H9 (cell line): ENCODE data around the gene GTF2B. TPM values are rescaled to one million over a fixed set of nuclear protein-coding genes. Genes with fewer than 3 reads are reported as not detected.
A peak's percentile ranks its signal among the peaks of the same experiment; 100 is the strongest.
"Not testable (repeated sequence)": the region's sequence is repeated elsewhere in the genome, so short reads cannot be mapped to it uniquely, and the experiment has no call there.

Source experiments
- DNase-seq: peaks from one replicate; pipeline ENCODE4 v3.0.0-alpha.2; 2017
- H2AFZ ChIP-seq: one replicate; pipeline ENCODE4 v1.6.1; 2013; ENCODE audit warnings: mild to moderate bottlenecking, low read length, control low read depth, moderate library complexity
- H2AK5ac ChIP-seq: 2 replicates; pipeline ENCODE4 v1.6.1; 2013; ENCODE audit warnings: low read length, control low read depth, mixed read lengths; ENCODE audit not compliant: insufficient read length
- H2BK120ac ChIP-seq: one replicate; pipeline ENCODE4 v1.6.1; 2013; ENCODE audit warnings: low read depth, mild to moderate bottlenecking, low read length, control low read depth, inconsistent platforms; ENCODE audit not compliant: poor library complexity, severe bottlenecking
- H2BK12ac ChIP-seq: 2 replicates; pipeline ENCODE4 v1.6.1; 2013; ENCODE audit warnings: low read length, control low read depth, mixed read lengths, low read depth; ENCODE audit not compliant: insufficient read length
- H2BK15ac ChIP-seq: 2 replicates; pipeline ENCODE4 v1.6.1; 2013; ENCODE audit warnings: low read depth, low read length, control low read depth
- H2BK20ac ChIP-seq: one replicate; pipeline ENCODE4 v1.6.1; 2013; ENCODE audit warnings: low read depth, mild to moderate bottlenecking, low read length, control low read depth, inconsistent platforms; ENCODE audit not compliant: poor library complexity, severe bottlenecking
- H2BK5ac ChIP-seq: 2 replicates; pipeline ENCODE4 v1.6.1; 2013; ENCODE audit warnings: low read length, control low read depth, mixed read lengths; ENCODE audit not compliant: insufficient read length
- H3K14ac ChIP-seq: 2 replicates; pipeline ENCODE4 v1.6.1; 2013; ENCODE audit warnings: low read length, control low read depth; ENCODE audit not compliant: insufficient read depth
- H3K18ac ChIP-seq: 2 replicates; pipeline ENCODE4 v1.6.1; 2013; ENCODE audit warnings: low read depth, mild to moderate bottlenecking, mixed read lengths, low read length, control low read depth; ENCODE audit not compliant: insufficient read length
- H3K23ac ChIP-seq: 2 replicates; pipeline ENCODE4 v1.6.1; 2013; ENCODE audit warnings: low read length, control low read depth, mixed read lengths, low read depth; ENCODE audit not compliant: insufficient read length
- H3K23me2 ChIP-seq: 2 replicates; pipeline ENCODE4 v1.6.1; 2013; ENCODE audit warnings: low read depth, mild to moderate bottlenecking, mixed read lengths, low read length, control low read depth; ENCODE audit not compliant: insufficient read length, poor library complexity, severe bottlenecking
- H3K27ac ChIP-seq: 2 replicates; pipeline ENCODE4 v1.5.1; 2013; ENCODE audit warnings: low read length, control low read depth, mixed read lengths, low read depth; ENCODE audit not compliant: insufficient read length
- H3K27me3 ChIP-seq: 2 replicates; pipeline ENCODE4 v1.6.1; 2013; ENCODE audit warnings: low read length, control low read depth, inconsistent platforms; ENCODE audit not compliant: insufficient read depth
- H3K4ac ChIP-seq: 2 replicates; pipeline ENCODE4 v1.6.1; 2013; ENCODE audit warnings: low read depth, mild to moderate bottlenecking, control low read depth, inconsistent platforms, low read length, moderate library complexity
- H3K4me1 ChIP-seq: 2 replicates; pipeline ENCODE4 v1.6.1; 2013; ENCODE audit warnings: low read length, control low read depth, inconsistent platforms; ENCODE audit not compliant: insufficient read depth
- H3K4me2 ChIP-seq: 2 replicates; pipeline ENCODE4 v1.6.1; 2013; ENCODE audit warnings: low read length, control low read depth, mixed read lengths; ENCODE audit not compliant: insufficient read length, insufficient read depth
- H3K56ac ChIP-seq: 2 replicates; pipeline ENCODE4 v1.6.1; 2013; ENCODE audit warnings: low read depth, mild to moderate bottlenecking, mixed read lengths, low read length, control low read depth; ENCODE audit not compliant: insufficient read length
- H3K79me1 ChIP-seq: 2 replicates; pipeline ENCODE4 v1.6.1; 2013; ENCODE audit warnings: low read depth, mild to moderate bottlenecking, moderate library complexity, low read length, control low read depth, inconsistent platforms; ENCODE audit not compliant: insufficient read depth, poor library complexity, severe bottlenecking
- H3K79me2 ChIP-seq: 2 replicates; pipeline ENCODE4 v1.6.1; 2013; ENCODE audit warnings: low read length, control low read depth, inconsistent platforms; ENCODE audit not compliant: insufficient read depth
- H3K9ac ChIP-seq: 2 replicates; pipeline ENCODE4 v1.6.1; 2013; ENCODE audit warnings: low read length, control low read depth, mixed read lengths; ENCODE audit not compliant: insufficient read length; ENCODE audit errors: extremely low read depth
- H3K9me3 ChIP-seq: one replicate; pipeline ENCODE4 v1.6.1; 2013; ENCODE audit warnings: low read depth, low read length, inconsistent platforms; ENCODE audit not compliant: control insufficient read depth
- H3T11ph ChIP-seq: one replicate; pipeline ENCODE4 v1.6.1; 2013; ENCODE audit warnings: mild to moderate bottlenecking, low read length, control low read depth, inconsistent platforms
- H4K20me1 ChIP-seq: one replicate; pipeline ENCODE4 v1.6.1; 2013; ENCODE audit not compliant: control insufficient read depth, insufficient read length, insufficient read depth
- H4K5ac ChIP-seq: 2 replicates; pipeline ENCODE4 v1.6.1; 2013; ENCODE audit warnings: low read depth, mild to moderate bottlenecking, mixed read lengths, low read length, control low read depth; ENCODE audit not compliant: insufficient read length
- H4K8ac ChIP-seq: replicated peaks from 2 replicates; pipeline ENCODE4 v1.6.1; 2013; ENCODE audit warnings: low read length, control low read depth, mixed read lengths, low read depth; ENCODE audit not compliant: insufficient read length
- H4K91ac ChIP-seq: 2 replicates; pipeline ENCODE4 v1.6.1; 2013; ENCODE audit warnings: low read depth, mild to moderate bottlenecking, moderate library complexity, mixed read lengths, low read length, control low read depth; ENCODE audit not compliant: insufficient read length
- H3K27ac Mint-ChIP-seq, 3 experiments: 2 replicates in 2 of 3; 3 replicates in 1 of 3; pipeline ENCODE4 v1.8.0; 2020 to 2021; ENCODE audit warnings: mixed read lengths in 3 of 3, mild to moderate bottlenecking in 1 of 3, moderate library complexity in 1 of 3
- H3K27me3 Mint-ChIP-seq: 2 replicates; pipeline ENCODE4 v1.8.0; 2021; ENCODE audit warnings: low read depth, mild to moderate bottlenecking, moderate library complexity, mixed read lengths
- H3K36me3 Mint-ChIP-seq, 3 experiments: 2 replicates in 2 of 3; 3 replicates in 1 of 3; pipeline ENCODE4 v1.8.0; 2020 to 2021; ENCODE audit warnings: low read depth in 3 of 3, mixed read lengths in 3 of 3; ENCODE audit not compliant: insufficient read depth in 1 of 3
- H3K4me1 Mint-ChIP-seq, 2 experiments: 2 replicates each; pipeline ENCODE4 v1.8.0; 2020; ENCODE audit warnings: mixed read lengths in 2 of 2
- H3K4me3 Mint-ChIP-seq, 2 experiments: 2 replicates in 1 of 2; 3 replicates in 1 of 2; pipeline ENCODE4 v1.8.0; 2020 to 2021; ENCODE audit warnings: mild to moderate bottlenecking in 2 of 2, mixed read lengths in 2 of 2, moderate library complexity in 1 of 2
- H3K9me3 Mint-ChIP-seq, 2 experiments: 2 replicates in 1 of 2; 3 replicates in 1 of 2; pipeline ENCODE4 v1.8.0; 2020; ENCODE audit warnings: mild to moderate bottlenecking in 2 of 2, mixed read lengths in 2 of 2, moderate library complexity in 1 of 2
- CTCF ChIP-seq: fragments of 200-600 bp; sonication (generic); conservative IDR thresholded peaks from 3 replicates; pipeline ENCODE4 v1.8.0; 2021; ENCODE audit warnings: antibody characterized with exemption, mild to moderate bottlenecking
- WGBS: extraction: QIAGEN DNeasy Blood & Tissue Kit; methylation state at CpG from one replicate; pipeline ENCODE4 v1.1.7; 2013; ENCODE audit warnings: missing lambda C conversion rate, low lambda C conversion rate, mixed read lengths; ENCODE audit not compliant: insufficient read length; ENCODE audit errors: extremely low coverage; 5-methylcytosine and 5-hydroxymethylcytosine counted together
- total RNA-seq: library from RNA; stranded (reverse); gene quantifications from 2 replicates; pipeline ENCODE4 v1.2.1, GENCODE V29; 2021

Gene GTF2B
- total RNA-seq, 1 experiment from 2014 or later, result 23.2 TPM

- H3K9me3 ChIP-seq, result no peaks in the 10 kb centered on the region
- H3K9me3 Mint-ChIP-seq, result no peaks in the 10 kb centered on the region
- no peak overlapping the region for H3K4me3 Mint-ChIP-seq
- H3K27me3 ChIP-seq, result no peaks in the 10 kb centered on the region
- no peak overlapping the region for H2BK120ac ChIP-seq
- H2BK5ac ChIP-seq, result no peak overlapping the region
- H3K23me2 ChIP-seq, result no peaks in the 10 kb centered on the region
- 0 out of 4 replicates have a peak, but pooled peaks cover 0 to 2% of the 10 kb centered on the region in 2 experiments for H3K4me1 Mint-ChIP-seq
- no peak overlapping the region for H2BK15ac ChIP-seq
- no peak overlapping the region for H2AFZ ChIP-seq
- peak; percentile 77 for TF ChIP-seq CTCF
- no peak overlapping the region for H3K4me2 ChIP-seq
- no peak overlapping the region for H4K8ac ChIP-seq
- H2BK12ac ChIP-seq, result peak overlapping the region; percentile 51
- H3K4ac ChIP-seq, result no peak overlapping the region
- H2AK5ac ChIP-seq, result no peak overlapping the region
- no peaks in the 10 kb centered on the region for H4K20me1 ChIP-seq
- H4K91ac ChIP-seq, result no peak overlapping the region
- H2BK20ac ChIP-seq, result no peak overlapping the region
- H3K27me3 Mint-ChIP-seq, result no peaks in the 10 kb centered on the region
- no peaks in the 10 kb centered on the region for H3K4me1 ChIP-seq
- H3K56ac ChIP-seq, result no peak overlapping the region
- H3K23ac ChIP-seq, result no peak overlapping the region
- no peaks in the 10 kb centered on the region for H3K79me1 ChIP-seq
- H3K27ac Mint-ChIP-seq, result peak overlapping the region in 1 of 3 experiments; percentile 11; a peak in 2 of 7 replicates
- H3K36me3 Mint-ChIP-seq, result peaks cover 34 to 76% (median 66%) of the 10 kb centered on the region in 3 experiments
- H3T11ph ChIP-seq, result no peak overlapping the region
- no peak overlapping the region for H4K5ac ChIP-seq
- no peak overlapping the region for H3K14ac ChIP-seq
- H3K18ac ChIP-seq, result no peak overlapping the region
- no CpG with 5 or more reads among the region's 5 CpGs for WGBS
- H3K27ac ChIP-seq, result no peak overlapping the region
- no peak for DNase-seq
- no peak overlapping the region for H3K9ac ChIP-seq
- H3K79me2 ChIP-seq, result no peaks in the 10 kb centered on the region
Measured at GRCh38 chr1:88935522-88936222, 44.3 kb upstream of the GTF2B start.

- not testable (repeated sequence) for H4K20me1 ChIP-seq, H4K8ac ChIP-seq, H3K9me3 Mint-ChIP-seq, H2AFZ ChIP-seq, H3K23me2 ChIP-seq, H3K79me1 ChIP-seq, H2BK15ac ChIP-seq, H2AK5ac ChIP-seq, H4K5ac ChIP-seq, H3K18ac ChIP-seq, H3K9ac ChIP-seq, H3K79me2 ChIP-seq, H2BK120ac ChIP-seq, H3K4me1 Mint-ChIP-seq, H3K4me2 ChIP-seq, H3K4ac ChIP-seq, H3K4me1 ChIP-seq, H2BK12ac ChIP-seq, H3T11ph ChIP-seq, H4K91ac ChIP-seq, DNase-seq, H3K56ac ChIP-seq, H3K9me3 ChIP-seq, H3K14ac ChIP-seq, H3K27me3 Mint-ChIP-seq, H3K4me3 Mint-ChIP-seq, H3K27ac ChIP-seq, H3K27me3 ChIP-seq, H2BK20ac ChIP-seq, H2BK5ac ChIP-seq, H3K23ac ChIP-seq
- Mint-ChIP-seq H3K27ac (peak overlapping the region in 1 of 3 experiments; percentile 44; a peak in 1 of 7 replicates), H3K36me3 (peaks cover 41 to 62% (median 50%) of the 10 kb centered on the region in 3 experiments)
- no CpG with 5 or more reads among the region's 7 CpGs for WGBS
Measured at GRCh38 chr1:88930176-88930575, 38.8 kb upstream of the GTF2B start.
